ENCODE results near the gene TBC1D24.

TBC1D24 gene

GRCh38 chr16:2500430-2500917 is 25.5 kb downstream of the TBC1D24 start:
- no peak for DNase-seq

- peak; percentile 67 for DNase-seq
These were observed 26.2 kb downstream of the TBC1D24 start for GRCh38 chr16:2500918-2501750.

GRCh38 chr16:2501946-2502895 is 27.3 kb downstream of the TBC1D24 start:
- no peak for DNase-seq

GRCh38 chr16:2505695-2506094 is 30.8 kb downstream of the TBC1D24 start:
- DNase-seq = no peak

GRCh38 chr16:2507052-2507659 is 32.2 kb downstream of the TBC1D24 start:
- DNase-seq = no peak

- DNase-seq = no peak
These were observed 32.7 kb downstream of the TBC1D24 start for GRCh38 chr16:2507665-2508064.

- DNase-seq = no peak
These were observed 33.9 kb downstream of the TBC1D24 start for GRCh38 chr16:2508722-2509400.

GRCh38 chr16:2511128-2511800 is 36.3 kb downstream of the TBC1D24 start:
- peak; percentile 54 for DNase-seq

- no peak for DNase-seq
These were observed 37.2 kb downstream of the TBC1D24 start for GRCh38 chr16:2511996-2512734.

GRCh38 chr16:2512735-2513404 is 37.9 kb downstream of the TBC1D24 start:
- DNase-seq = no peak

GRCh38 chr16:2513405-2514332 is 38.7 kb downstream of the TBC1D24 start, which contains the start of gene ATP6V0C:
TSS of gene ATP6V0C (plus strand) at chr16:2513952. CDS start at chr16:2514104, 152 bp downstream.
- DNase-seq = peak; percentile 85

GRCh38 chr16:2514333-2515179 is 39.6 kb downstream of the TBC1D24 start:
- DNase-seq = no peak

GRCh38 chr16:2515180-2515851 is 40.4 kb downstream of the TBC1D24 start:
- DNase-seq = no peak

GRCh38 chr16:2516391-2517240 is 41.7 kb downstream of the TBC1D24 start:
- DNase-seq = no peak

GRCh38 chr16:2517954-2518605 is 43.2 kb downstream of the TBC1D24 start:
- DNase-seq = no peak
